PC-9 (cell line): ENCODE data around the gene SLC6A20. TPM values are rescaled to one million over a fixed set of nuclear protein-coding genes. Genes with fewer than 3 reads are reported as not detected.

ENCODE experiments used
- BruUV-seq: library from RNA; stranded (reverse); fragments of 400-500 nt; replicated peaks from 2 replicates; lab custom pipeline; 2021; lab: Mats Ljungman, UMichigan
- CTCF ChIA-PET: fragments of 300-600 bp; sonication (Branson Sonifier 250); formaldehyde crosslinking; loops from one replicate; lab custom pipeline; 2022; ENCODE audit warnings: antibody characterized with exemption; lab: Charles Lee
- POLR2A ChIA-PET: fragments of 300-600 bp; sonication (Branson Sonifier 250); formaldehyde crosslinking; loops from one replicate; lab custom pipeline; 2022; ENCODE audit warnings: antibody characterized with exemption; ENCODE audit not compliant: unreplicated experiment; lab: Charles Lee
- DNase-seq, 2 experiments: peaks; one replicate each; pipeline versions ENCODE4 v3.0.0 to v3.0.0-alpha.2; 2015 to 2022; ENCODE audit warnings: mixed read lengths in 1 of 2
- H2AFZ ChIP-seq: fragments of 200-600 bp; sonication (generic); 2 replicates; pipeline ENCODE4 v1.8.1; 2017; ENCODE audit warnings: antibody characterized with exemption
- H3F3A ChIP-seq: fragments of 200-600 bp; sonication (generic); 2 replicates; pipeline ENCODE4 v1.8.1; 2017; ENCODE audit warnings: antibody characterized with exemption, mild to moderate bottlenecking, low read depth; ENCODE audit not compliant: insufficient read depth
- H3K27ac ChIP-seq: fragments of 200-600 bp; sonication (generic); 2 replicates; pipeline ENCODE4 v1.6.1; 2016; ENCODE audit warnings: mixed run types
- H3K27me3 ChIP-seq: fragments of 200-600 bp; sonication (generic); 2 replicates; pipeline ENCODE4 v1.6.1; 2016; ENCODE audit warnings: low read depth, mixed run types; ENCODE audit not compliant: insufficient read depth
- H3K36me3 ChIP-seq: fragments of 200-600 bp; sonication (generic); 2 replicates; pipeline ENCODE4 v1.6.1; 2016; ENCODE audit warnings: low read depth, mixed run types
- H3K4me1 ChIP-seq: fragments of 200-600 bp; sonication (generic); replicated peaks from 2 replicates; pipeline ENCODE4 v1.6.1; 2016; ENCODE audit warnings: mixed run types; ENCODE audit not compliant: insufficient read depth
- H3K4me2 ChIP-seq: fragments of 200-600 bp; sonication (generic); 2 replicates; pipeline ENCODE4 v1.6.1; 2017; ENCODE audit warnings: mixed run types
- H3K4me3 ChIP-seq: fragments of 200-600 bp; sonication (generic); 2 replicates; pipeline ENCODE4 v1.6.1; 2016; ENCODE audit warnings: mixed run types
- H3K79me2 ChIP-seq: fragments of 200-600 bp; sonication (generic); 2 replicates; pipeline ENCODE4 v1.6.1; 2017; ENCODE audit warnings: low read depth, mixed run types
- H3K9me2 ChIP-seq: fragments of 200-600 bp; sonication (generic); 2 replicates; pipeline ENCODE4 v1.8.1; 2017; ENCODE audit warnings: mild to moderate bottlenecking; ENCODE audit not compliant: insufficient read depth
- H3K9me3 ChIP-seq: fragments of 200-600 bp; sonication (generic); 2 replicates; pipeline ENCODE4 v1.8.1; 2016; ENCODE audit warnings: low read depth; ENCODE audit not compliant: insufficient read depth
- H4K20me1 ChIP-seq: fragments of 200-600 bp; sonication (generic); 2 replicates; pipeline ENCODE4 v1.8.1; 2017; ENCODE audit not compliant: insufficient read depth
- EZH2 ChIP-seq: fragments of 200-600 bp; sonication (generic); IDR thresholded peaks from 2 replicates; pipeline ENCODE4 v1.8.0; 2017; ENCODE audit warnings: antibody characterized with exemption, low read depth
- intact Hi-C: fragments of 100-400 bp; cut with micrococcal nuclease; formaldehyde crosslinking; loops from one replicate; pipeline ENCODE4 v1.10.0; 2022; ENCODE audit not compliant: unreplicated experiment
- total RNA-seq: library from RNA; stranded (reverse); gene quantifications from 2 replicates; pipeline ENCODE4 v1.2.3, GENCODE V29; 2021
- TF ChIP-seq, protein P1 (sequence below): fragments of 200-600 bp; sonication (generic); conservative IDR thresholded peaks from 2 replicates; pipeline ENCODE4 v1.6.1; 2017; ENCODE audit warnings: mixed run types, antibody characterized with exemption, mild to moderate bottlenecking, moderate library complexity

The SLC6A20 gene
- total RNA-seq, 1 experiment from 2014 or later: not detected

DNA sequence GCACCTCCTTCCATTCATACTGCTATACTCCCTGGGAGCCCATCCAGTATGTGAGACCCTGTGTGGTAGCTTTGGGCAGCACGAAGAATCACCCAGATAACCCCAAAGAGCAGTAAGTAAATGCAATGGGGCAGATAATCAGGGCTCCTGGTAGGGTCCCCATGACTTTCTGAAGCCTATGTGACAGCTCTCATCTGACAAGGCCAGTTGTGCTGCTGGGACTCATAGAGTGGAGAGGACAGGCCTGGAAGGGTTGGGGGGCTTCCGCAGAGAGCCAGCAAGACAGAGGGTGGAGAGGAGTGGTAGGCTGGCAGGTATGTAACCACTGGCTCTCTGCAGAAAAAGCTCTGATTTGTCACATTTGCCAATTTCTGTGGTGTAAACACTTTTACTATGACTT is 3.2 kb upstream of the SLC6A20 start:
- no peaks in the 10 kb centered on the region for H3F3A ChIP-seq
- no peaks in the 10 kb centered on the region for H3K9me3 ChIP-seq
- ChIA-PET POLR2A (no interaction called here), CTCF (no interaction called here)
- H3K27ac ChIP-seq: no peak overlapping the region
- no peaks in the 10 kb centered on the region for H3K9me2 ChIP-seq
- no peak overlapping the region for H3K4me3 ChIP-seq
- no peak for TF ChIP-seq EZH2
- TF ChIP-seq, protein P1, sequence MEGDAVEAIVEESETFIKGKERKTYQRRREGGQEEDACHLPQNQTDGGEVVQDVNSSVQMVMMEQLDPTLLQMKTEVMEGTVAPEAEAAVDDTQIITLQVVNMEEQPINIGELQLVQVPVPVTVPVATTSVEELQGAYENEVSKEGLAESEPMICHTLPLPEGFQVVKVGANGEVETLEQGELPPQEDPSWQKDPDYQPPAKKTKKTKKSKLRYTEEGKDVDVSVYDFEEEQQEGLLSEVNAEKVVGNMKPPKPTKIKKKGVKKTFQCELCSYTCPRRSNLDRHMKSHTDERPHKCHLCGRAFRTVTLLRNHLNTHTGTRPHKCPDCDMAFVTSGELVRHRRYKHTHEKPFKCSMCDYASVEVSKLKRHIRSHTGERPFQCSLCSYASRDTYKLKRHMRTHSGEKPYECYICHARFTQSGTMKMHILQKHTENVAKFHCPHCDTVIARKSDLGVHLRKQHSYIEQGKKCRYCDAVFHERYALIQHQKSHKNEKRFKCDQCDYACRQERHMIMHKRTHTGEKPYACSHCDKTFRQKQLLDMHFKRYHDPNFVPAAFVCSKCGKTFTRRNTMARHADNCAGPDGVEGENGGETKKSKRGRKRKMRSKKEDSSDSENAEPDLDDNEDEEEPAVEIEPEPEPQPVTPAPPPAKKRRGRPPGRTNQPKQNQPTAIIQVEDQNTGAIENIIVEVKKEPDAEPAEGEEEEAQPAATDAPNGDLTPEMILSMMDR: no peak
- BruUV-seq: no TSS peak
- no peaks in the 10 kb centered on the region for H4K20me1 ChIP-seq
- H3K36me3 ChIP-seq: no peaks in the 10 kb centered on the region
- no peak for DNase-seq
- H3K79me2 ChIP-seq: no peaks in the 10 kb centered on the region
- no peak overlapping the region for H2AFZ ChIP-seq
- intact Hi-C loops: no loop called here
- H3K27me3 ChIP-seq: no peaks in the 10 kb centered on the region
- no peaks in the 10 kb centered on the region for H3K4me1 ChIP-seq
- no peak overlapping the region for H3K4me2 ChIP-seq

DNA sequence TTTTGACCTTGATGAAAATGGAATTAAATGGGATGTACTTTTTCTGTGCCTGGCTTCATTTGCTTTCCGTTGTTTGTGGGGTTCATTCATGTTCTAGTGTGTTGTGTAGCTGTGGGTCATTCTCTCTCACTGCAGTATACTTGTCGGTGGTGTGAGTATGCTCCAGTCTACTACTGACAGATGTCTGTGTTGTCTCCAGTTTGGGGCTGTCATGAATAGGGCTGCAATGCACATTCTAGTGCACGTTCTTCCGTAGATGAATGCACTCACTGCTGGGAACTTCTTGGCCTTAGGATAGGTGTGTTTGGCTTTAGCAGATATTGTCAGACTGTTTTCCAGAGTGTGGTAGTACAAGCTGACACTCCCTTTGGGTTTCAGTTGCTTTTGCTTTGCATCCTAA is 1.7 kb upstream of the SLC6A20 start:
- DNase-seq: no peak
- no peaks in the 10 kb centered on the region for H3K36me3 ChIP-seq
- no peaks in the 10 kb centered on the region for H3K27me3 ChIP-seq
- ChIA-PET CTCF (no interaction called here), POLR2A (no interaction called here)
- peaks cover 8% of the 10 kb centered on the region; the same call in 1 of the 2 replicates for H3K4me1 ChIP-seq
- intact Hi-C loops: no loop called here
- H4K20me1 ChIP-seq: no peaks in the 10 kb centered on the region
- no peak overlapping the region for H2AFZ ChIP-seq
- no peaks in the 10 kb centered on the region for H3K9me3 ChIP-seq
- no TSS peak for BruUV-seq
- H3K27ac ChIP-seq: no peak overlapping the region
- H3K4me3 ChIP-seq: no peak overlapping the region
- TF ChIP-seq EZH2: no peak
- TF ChIP-seq, protein P1: no peak
- no peaks in the 10 kb centered on the region for H3K9me2 ChIP-seq
- no peaks in the 10 kb centered on the region for H3K79me2 ChIP-seq
- H3F3A ChIP-seq: peaks cover 7% of the 10 kb centered on the region; the same call in 1 of the 2 replicates
- H3K4me2 ChIP-seq: no peak overlapping the region

DNA sequence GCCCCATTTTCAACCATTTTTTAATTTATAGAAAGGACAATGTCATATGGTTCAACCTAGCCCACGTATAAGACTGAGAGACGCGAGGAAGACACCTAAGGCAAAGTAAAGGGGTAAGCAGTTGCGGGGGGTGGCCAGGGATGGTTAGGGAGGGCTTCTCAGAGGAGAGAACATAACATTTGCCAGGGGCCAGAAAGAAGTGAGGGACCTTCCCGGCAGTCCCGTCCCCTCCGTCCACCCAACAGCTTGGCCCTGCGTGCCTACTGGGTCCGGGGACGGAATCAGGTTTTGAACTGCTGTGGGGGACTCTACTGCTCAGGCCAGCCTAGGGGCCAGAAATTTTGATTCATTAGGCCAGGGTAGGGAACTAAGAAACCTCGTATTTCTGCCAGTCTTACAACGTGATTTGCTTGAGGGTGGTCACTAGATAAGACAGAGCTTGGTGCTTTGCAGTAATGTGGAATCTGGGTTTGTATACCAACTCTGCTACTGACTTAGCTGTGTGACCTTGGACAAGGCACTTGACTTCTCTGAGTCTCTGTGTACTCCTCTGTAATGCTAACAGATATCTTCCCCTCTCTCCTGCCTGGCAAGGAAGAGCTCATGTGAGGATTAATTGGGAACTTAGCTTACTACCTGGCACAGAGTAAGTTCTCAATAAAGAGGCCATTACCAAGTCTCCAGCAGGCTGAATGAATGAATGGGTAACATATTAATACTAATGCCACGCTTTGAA is 734 bp upstream of the SLC6A20 start:
- Histone ChIP-seq H3K79me2 (no peaks in the 10 kb centered on the region), H3K27ac (no peak overlapping the region), H3F3A (peaks cover 7% of the 10 kb centered on the region; the same call in 1 of the 2 replicates), H3K4me1 (peaks cover 8% of the 10 kb centered on the region; the same call in 1 of the 2 replicates), H3K4me3 (no peak overlapping the region), H3K9me2 (no peaks in the 10 kb centered on the region), H4K20me1 (no peaks in the 10 kb centered on the region), H3K4me2 (no peak overlapping the region), H3K27me3 (no peaks in the 10 kb centered on the region), H2AFZ (no peak overlapping the region), H3K9me3 (no peaks in the 10 kb centered on the region), H3K36me3 (no peaks in the 10 kb centered on the region)
- no peak for DNase-seq
- intact Hi-C loops: no loop called here
- ChIA-PET CTCF (no interaction called here), POLR2A (interaction anchor here (0.6 kb wide), 1 partner anchor 98 kb away, joined by 5 read pairs; no protein-coding TSS in a partner anchor)
- BruUV-seq: no TSS peak
- TF ChIP-seq, protein P1: no peak
- TF ChIP-seq EZH2: no peak
